ENCODE measurements around the gene NCOA1. TPM values are rescaled to one million over a fixed set of nuclear protein-coding genes. Genes with fewer than 3 reads are reported as not detected.

The NCOA1 gene
- total and polyA plus RNA-seq, 2 donors (not counting 3 experiments of a cell fraction or from before 2014, with no cell fraction given): 11.4 to 14.1 TPM

DNA sequence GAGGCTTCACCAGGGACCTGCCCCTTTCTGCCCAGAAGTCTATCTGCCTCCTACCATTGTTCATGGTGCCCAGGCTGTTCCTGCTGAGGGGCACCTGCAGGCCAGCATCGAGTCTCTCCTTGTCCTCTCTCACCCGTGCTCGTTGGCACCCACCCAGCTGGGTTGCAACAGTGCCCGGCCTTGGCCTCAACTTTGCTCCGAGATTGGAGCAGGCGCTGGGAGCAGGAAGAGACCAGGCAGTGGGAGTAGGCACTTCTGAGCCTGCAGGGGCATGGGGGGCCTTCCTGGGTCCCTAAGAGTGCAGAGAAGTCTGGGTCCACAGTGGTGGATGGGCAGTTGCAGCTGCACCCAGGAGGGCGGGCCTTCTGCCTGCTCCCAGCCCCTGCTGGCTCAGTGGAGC, 75.6 kb downstream of the NCOA1 start:
- FAIRE-seq: no peak
- BruUV-seq (replicated peaks): no TSS peak
- Histone ChIP-seq H3K36me3 (ENCODE audit: control insufficient read depth in 2 of 2, extremely low read depth in 1 of 2, insufficient read depth in 2 of 2, low read length in 2 of 2) (peaks cover 2% of the 10 kb centered on the region in 2 experiments), H3K4me2 (ENCODE audit: insufficient read depth, low read length) (no peak overlapping the region), H3K4me3 (replicated peaks in 1 of 3; ENCODE audit: insufficient read depth in 1 of 3, low read depth in 1 of 3, low read length in 3 of 3) (no peak overlapping the region), H3K4me1 (ENCODE audit: control insufficient read depth, extremely low read depth, insufficient read depth, low read length) (no peaks in the 10 kb centered on the region), H3K9me3 (replicated peaks; ENCODE audit: control insufficient read depth, insufficient read depth, low read length) (no peaks in the 10 kb centered on the region), H3K27me3 (ENCODE audit: control insufficient read depth in 2 of 2, insufficient read depth in 2 of 2, low read length in 2 of 2) (no peaks in the 10 kb centered on the region), H3K9me1 (replicated peaks; ENCODE audit: control insufficient read depth, extremely low read depth, insufficient read depth, low read length) (no peaks in the 10 kb centered on the region), H3K79me2 (ENCODE audit: control insufficient read depth, insufficient read depth, low read length) (no peaks in the 10 kb centered on the region), H4K20me1 (replicated peaks; ENCODE audit: control insufficient read depth, extremely low read depth, insufficient read depth, low read length) (no peaks in the 10 kb centered on the region), H3K9ac (replicated peaks; ENCODE audit: extremely low read depth, insufficient read depth, low read length) (no peak overlapping the region), H2AFZ (ENCODE audit: low read depth, low read length) (no peak overlapping the region), H3K27ac (ENCODE audit: insufficient read depth, low read depth, low read length) (no peak overlapping the region)
- POLR2A ChIA-PET: no interaction called here
- intact Hi-C loops (cut with micrococcal nuclease): no loop called here
- dilution Hi-C loops (cut with MboI; ENCODE audit: extremely low pct_ligation_motif_present, low sequenced_read_pairs): no loop called here
- CTCF ChIA-PET: interaction anchor here (1.3 kb wide), 1 partner anchor 12 kb away, joined by 7 read pairs; no protein-coding TSS in a partner anchor
- TF ChIP-seq, protein P1, sequence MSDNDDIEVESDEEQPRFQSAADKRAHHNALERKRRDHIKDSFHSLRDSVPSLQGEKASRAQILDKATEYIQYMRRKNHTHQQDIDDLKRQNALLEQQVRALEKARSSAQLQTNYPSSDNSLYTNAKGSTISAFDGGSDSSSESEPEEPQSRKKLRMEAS (IDR thresholded peaks at IDR 0.05; ENCODE audit: insufficient read depth, insufficient read length): no peak
- TF ChIP-seq POLR2A (IDR thresholded peaks at IDR 0.05; ENCODE audit: low read depth, low read length): no peak
- TF ChIP-seq MYC (IDR thresholded peaks at IDR 0.05; ENCODE audit: low read depth, low read length): no peak
- no peak for TF ChIP-seq POLR2AphosphoS5 (IDR thresholded peaks at IDR 0.05; ENCODE audit: insufficient read depth, low read depth, low read length)
- no peak for TF ChIP-seq EZH2 (IDR thresholded peaks at IDR 0.05; ENCODE audit: borderline replicate concordance, low read depth, low read length, severe bottlenecking)
- TF ChIP-seq FOS (IDR thresholded peaks at IDR 0.05; ENCODE audit: borderline replicate concordance, insufficient read depth, low read length): no peak
- TF ChIP-seq CTCF (IDR thresholded peaks at IDR 0.05; ENCODE audit: extremely low read depth in 1 of 2, insufficient read depth in 1 of 2, low read depth in 1 of 2, low read length in 2 of 2): no peak
- TF ChIP-seq GATA2 (IDR thresholded peaks at IDR 0.05; ENCODE audit: insufficient read depth, insufficient read length, low read depth, low read length): no peak
- DNase-seq (ENCODE audit: low read depth, low spot score): no peak

Data from endothelial cell of umbilical vein (primary cell).